ENCODE measurements around the gene RNF125. TPM values are rescaled to one million over a fixed set of nuclear protein-coding genes. Genes with fewer than 3 reads are reported as not detected.

The RNF125 gene
- polyA plus RNA-seq, 2 of the 4 experiments (the other 2 are of a cell fraction), result 0.14 to 0.30 TPM

GRCh38 chr18:32078845-32079244 lies 60.2 kb downstream of the RNF125 start (continued):
- TF ChIP-seq, protein P1, sequence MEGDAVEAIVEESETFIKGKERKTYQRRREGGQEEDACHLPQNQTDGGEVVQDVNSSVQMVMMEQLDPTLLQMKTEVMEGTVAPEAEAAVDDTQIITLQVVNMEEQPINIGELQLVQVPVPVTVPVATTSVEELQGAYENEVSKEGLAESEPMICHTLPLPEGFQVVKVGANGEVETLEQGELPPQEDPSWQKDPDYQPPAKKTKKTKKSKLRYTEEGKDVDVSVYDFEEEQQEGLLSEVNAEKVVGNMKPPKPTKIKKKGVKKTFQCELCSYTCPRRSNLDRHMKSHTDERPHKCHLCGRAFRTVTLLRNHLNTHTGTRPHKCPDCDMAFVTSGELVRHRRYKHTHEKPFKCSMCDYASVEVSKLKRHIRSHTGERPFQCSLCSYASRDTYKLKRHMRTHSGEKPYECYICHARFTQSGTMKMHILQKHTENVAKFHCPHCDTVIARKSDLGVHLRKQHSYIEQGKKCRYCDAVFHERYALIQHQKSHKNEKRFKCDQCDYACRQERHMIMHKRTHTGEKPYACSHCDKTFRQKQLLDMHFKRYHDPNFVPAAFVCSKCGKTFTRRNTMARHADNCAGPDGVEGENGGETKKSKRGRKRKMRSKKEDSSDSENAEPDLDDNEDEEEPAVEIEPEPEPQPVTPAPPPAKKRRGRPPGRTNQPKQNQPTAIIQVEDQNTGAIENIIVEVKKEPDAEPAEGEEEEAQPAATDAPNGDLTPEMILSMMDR (IDR thresholded peaks at IDR 0.05), result no peak
- TF ChIP-seq CBX2 (IDR thresholded peaks at IDR 0.05; ENCODE audit: borderline replicate concordance, low read depth) (no peak), KDM1A (IDR thresholded peaks at IDR 0.05; ENCODE audit: low read depth) (no peak), HEYL (CRISPR knock-in tag; IDR thresholded peaks at IDR 0.05) (no peak), ELK1 (IDR thresholded peaks at IDR 0.05; ENCODE audit: low read depth, low read length) (no peak)

GRCh38 chr18:32081881-32082280 lies 63.3 kb downstream of the RNF125 start:
- Histone ChIP-seq H3K9me3 (0 out of 3 replicates have a peak, but pooled peaks cover 2% of the 10 kb centered on the region), H3K4me2 (no peak overlapping the region), H3K4me3 (no peak overlapping the region), H3K27ac (no peak overlapping the region), H3K4me1 (no peaks in the 10 kb centered on the region)
- WGBS (ENCODE audit: missing lambda C conversion rate), result 59% methylated on average over 1 of the region's 1 CpG
- ChIA-PET POLR2A (no interaction called here), CTCF (no interaction called here)
- DNase-seq (ENCODE audit: low read depth in 1 of 2, low spot score in 1 of 2) (no peak), FAIRE-seq (no peak), ATAC-seq (no peak)
- TF ChIP-seq ELK1 (IDR thresholded peaks at IDR 0.05; ENCODE audit: low read depth, low read length) (no peak), RAD21 (conservative IDR thresholded peaks at IDR 0.05 in 1 of 2, IDR thresholded peaks at IDR 0.05 in 1 of 2) (no peak), TFCP2L1 (CRISPR knock-in tag; IDR thresholded peaks at IDR 0.05) (no peak), GATA3 (IDR thresholded peaks at IDR 0.05; ENCODE audit: borderline replicate concordance) (no peak), HDAC2 (IDR thresholded peaks at IDR 0.05) (no peak), FOSL2 (IDR thresholded peaks at IDR 0.05) (no peak), FOSL2 (CRISPR knock-in tag; IDR thresholded peaks at IDR 0.05) (no peak), PBX3 (IDR thresholded peaks at IDR 0.05) (no peak), CBX2 (IDR thresholded peaks at IDR 0.05; ENCODE audit: borderline replicate concordance, low read depth) (no peak), CHD4 (IDR thresholded peaks at IDR 0.05; ENCODE audit: borderline replicate concordance) (no peak), ATOH8 (CRISPR knock-in tag; IDR thresholded peaks at IDR 0.05; ENCODE audit: low read depth) (no peak), EP300 (IDR thresholded peaks at IDR 0.05) (no peak), JUNB (IDR thresholded peaks at IDR 0.05) (no peak), CBX8 (IDR thresholded peaks at IDR 0.05) (no peak)

GRCh38 chr18:32083781-32084180 lies 65.2 kb downstream of the RNF125 start:
- WGBS (ENCODE audit: missing lambda C conversion rate), result 68% methylated on average over 8 of the region's 8 CpGs
- 0 out of 3 replicates have a peak, but pooled peaks cover 2% of the 10 kb centered on the region for H3K9me3 ChIP-seq
- POLR2A ChIA-PET, result no interaction called here
- no peak for DNase-seq (ENCODE audit: low read depth in 1 of 2, low spot score in 1 of 2)
- FAIRE-seq, result no peak
- no peak overlapping the region for H3K4me2 ChIP-seq
- no peak overlapping the region for H3K27ac ChIP-seq
- TF ChIP-seq CHD2 (IDR thresholded peaks at IDR 0.05; ENCODE audit: low read length, partially characterized antibody) (no peak), FOXS1 (CRISPR knock-in tag; IDR thresholded peaks at IDR 0.05) (no peak)
- no peaks in the 10 kb centered on the region for H3K4me1 ChIP-seq
- no peak for ATAC-seq
- CTCF ChIA-PET, result interaction anchor here (2.3 kb wide), 1 partner anchor 12 kb away, joined by 7 read pairs; no protein-coding TSS in a partner anchor
- no peak overlapping the region for H3K4me3 ChIP-seq
